Upper lobe of left lung (tissue), 4 donors: ENCODE measurements around the gene CLIP2.

Experiments
- CTCF ChIP-seq, 6 experiments: fragments of 450-650 bp in 4 of 6; fragments of 200-600 bp in 2 of 6; sonication (generic) in 2 of 6; IDR thresholded peaks; one replicate each; pipeline ENCODE4 v1.5.1; 2016 to 2019; ENCODE audit warnings: antibody characterized with exemption in 6 of 6
- POLR2A ChIP-seq, 4 donors: fragments of 450-650 bp; IDR thresholded peaks; one replicate each; pipeline ENCODE4 v1.5.1; 2016 to 2017; ENCODE audit warnings: antibody characterized with exemption in 4 of 4, mild to moderate bottlenecking in 2 of 4

GRCh38 chr7:74294191-74294998 is 5.2 kb downstream of the CLIP2 start:
- TF ChIP-seq CTCF (IDR thresholded peaks at IDR 0.05) (no peak), POLR2A (IDR thresholded peaks at IDR 0.05) (no peak)
